Esophagus squamous epithelium (tissue), 5 donors: ENCODE data around the gene OSBPL10. TPM values are rescaled to one million over a fixed set of nuclear protein-coding genes. Genes with fewer than 3 reads are reported as not detected.

ENCODE experiments used
- DNase-seq: peaks from one replicate; lab custom pipeline; 2025; lab: John Stamatoyannopoulos, UW
- H3K27ac ChIP-seq, 4 donors: fragments of 200-600 bp; sonication (generic); one replicate each; pipeline ENCODE4 v1.5.1; 2016 to 2019; ENCODE audit warnings: mild to moderate bottlenecking in 1 of 4
- H3K27me3 ChIP-seq, 4 donors: fragments of 200-600 bp; sonication (generic); 1 replicate in 3 of 4; 2 replicates in 1 of 4; pipeline versions ENCODE4 v1.5.1 to v1.6.0; 2017 to 2021; ENCODE audit warnings: antibody characterized with exemption in 1 of 4
- H3K36me3 ChIP-seq, 3 donors: fragments of 200-600 bp; sonication (generic); one replicate each; pipeline ENCODE4 v1.5.1; 2016 to 2019
- H3K4me1 ChIP-seq, 3 donors: fragments of 200-600 bp; sonication (generic); one replicate each; pipeline ENCODE4 v1.5.1; 2017 to 2019
- H3K4me3 ChIP-seq, 4 donors: fragments of 200-600 bp; sonication (generic); 1 replicate in 3 of 4; 2 replicates in 1 of 4; pipeline ENCODE4 v1.5.1; 2016 to 2019; ENCODE audit warnings: mild to moderate bottlenecking in 2 of 4, moderate library complexity in 1 of 4
- H3K9me3 ChIP-seq, 3 donors: fragments of 200-600 bp; sonication (generic); one replicate each; pipeline ENCODE4 v1.5.1; 2016 to 2019
- POLR2A ChIP-seq, 4 donors: fragments of 450-650 bp; IDR thresholded peaks; one replicate each; pipeline ENCODE4 v1.6.1; 2017; ENCODE audit warnings: antibody characterized with exemption in 4 of 4, mild to moderate bottlenecking in 4 of 4, moderate library complexity in 3 of 4
- WGBS, 2 donors: methylation state at CpG; one replicate each; pipeline ENCODE4 v1.1.5; 2018; 5-methylcytosine and 5-hydroxymethylcytosine counted together
- intact Hi-C: fragments of 100-400 bp; cut with DNase I; formaldehyde crosslinking; loops from one replicate; pipeline ENCODE4 v1.15.0; 2022
- total RNA-seq, 4 donors: library from RNA; depleted of rRNA; stranded (reverse); fragments of >200 nt; gene quantifications; one replicate each; pipeline ENCODE4 v1.1.0, GENCODE V29; 2016
- TF ChIP-seq, protein P1 (sequence below), 6 experiments: fragments of 450-650 bp in 4 of 6; fragments of 200-600 bp in 2 of 6; sonication (generic) in 2 of 6; IDR thresholded peaks; one replicate each; pipeline ENCODE4 v1.5.1; 2016 to 2019; ENCODE audit warnings: antibody characterized with exemption in 6 of 6, mild to moderate bottlenecking in 4 of 6, moderate library complexity in 4 of 6
- donor health status: DM: yes; HTN: yes; CAD: no.

The OSBPL10 gene
- total RNA-seq, 4 donors from 2014 or later, result 13.8 to 65.3 (median 41.0) TPM

DNA sequence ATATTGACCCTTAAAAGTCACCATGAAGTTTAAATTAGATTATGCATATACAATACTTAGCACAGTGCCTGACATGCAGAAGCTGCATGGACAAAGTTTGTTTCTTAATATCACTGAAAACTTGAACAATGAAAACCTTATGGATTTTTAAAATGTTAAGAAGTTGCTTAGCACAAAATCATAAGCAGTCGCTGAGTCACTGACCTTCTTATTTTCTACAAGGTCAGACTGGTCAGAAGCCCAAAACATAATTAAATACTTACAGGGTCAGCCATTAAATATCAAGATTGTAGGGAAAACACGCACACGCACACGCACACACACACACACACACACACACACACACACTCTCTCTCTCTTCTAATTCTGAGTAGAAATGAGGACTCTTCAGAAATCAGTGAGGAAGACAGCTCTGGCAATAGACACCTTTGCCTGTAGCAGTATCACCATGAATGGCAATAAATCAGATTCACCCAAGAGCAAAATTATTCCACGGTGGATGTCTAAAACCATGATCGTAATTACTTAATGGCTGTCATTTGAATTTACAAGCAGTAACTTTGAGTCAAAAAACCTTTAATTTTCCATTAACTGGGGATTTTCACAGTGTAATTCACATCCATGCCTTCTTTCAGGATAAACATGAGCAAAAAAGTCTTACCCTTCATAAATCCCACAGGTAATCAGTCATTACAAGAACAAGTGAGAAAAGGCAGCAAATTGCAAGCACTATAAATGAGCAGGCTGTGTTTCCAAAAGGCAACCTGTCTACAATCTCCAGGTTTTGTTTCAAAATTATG lies 147.5 kb downstream of the OSBPL10 start:
- TF ChIP-seq, protein P1, sequence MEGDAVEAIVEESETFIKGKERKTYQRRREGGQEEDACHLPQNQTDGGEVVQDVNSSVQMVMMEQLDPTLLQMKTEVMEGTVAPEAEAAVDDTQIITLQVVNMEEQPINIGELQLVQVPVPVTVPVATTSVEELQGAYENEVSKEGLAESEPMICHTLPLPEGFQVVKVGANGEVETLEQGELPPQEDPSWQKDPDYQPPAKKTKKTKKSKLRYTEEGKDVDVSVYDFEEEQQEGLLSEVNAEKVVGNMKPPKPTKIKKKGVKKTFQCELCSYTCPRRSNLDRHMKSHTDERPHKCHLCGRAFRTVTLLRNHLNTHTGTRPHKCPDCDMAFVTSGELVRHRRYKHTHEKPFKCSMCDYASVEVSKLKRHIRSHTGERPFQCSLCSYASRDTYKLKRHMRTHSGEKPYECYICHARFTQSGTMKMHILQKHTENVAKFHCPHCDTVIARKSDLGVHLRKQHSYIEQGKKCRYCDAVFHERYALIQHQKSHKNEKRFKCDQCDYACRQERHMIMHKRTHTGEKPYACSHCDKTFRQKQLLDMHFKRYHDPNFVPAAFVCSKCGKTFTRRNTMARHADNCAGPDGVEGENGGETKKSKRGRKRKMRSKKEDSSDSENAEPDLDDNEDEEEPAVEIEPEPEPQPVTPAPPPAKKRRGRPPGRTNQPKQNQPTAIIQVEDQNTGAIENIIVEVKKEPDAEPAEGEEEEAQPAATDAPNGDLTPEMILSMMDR (IDR thresholded peaks at IDR 0.05), result no peak
- TF ChIP-seq POLR2A (IDR thresholded peaks at IDR 0.05), result no peak
- peaks cover 0 to 10% (median 3%) of the 10 kb centered on the region in 3 donors for H3K4me1 ChIP-seq

GRCh38 chr3:31832551-31832950 lies 148.5 kb downstream of the OSBPL10 start:
- no peak for DNase-seq
- TF ChIP-seq, protein P1 (IDR thresholded peaks at IDR 0.05), result no peak
- no peak for TF ChIP-seq POLR2A (IDR thresholded peaks at IDR 0.05)
- H3K4me3 ChIP-seq, result no peak overlapping the region
- no peaks in the 10 kb centered on the region for H3K9me3 ChIP-seq
- peaks cover 0 to 14% (median 0%) of the 10 kb centered on the region in 3 donors for H3K36me3 ChIP-seq
- WGBS, 2 donors, result 81 to 82% methylated on average over 5 of the region's 5 CpGs
- no peak overlapping the region for H3K27ac ChIP-seq
- intact Hi-C loops, result no loop called here
- H3K4me1 ChIP-seq, result peaks cover 0 to 10% (median 3%) of the 10 kb centered on the region in 3 donors
- no peaks in the 10 kb centered on the region for H3K27me3 ChIP-seq

More for the DNA sequence above, 147.5 kb downstream of the OSBPL10 start:
- no peaks in the 10 kb centered on the region for H3K9me3 ChIP-seq
- WGBS, 2 donors, result 66 to 84% methylated on average over 6 of the region's 6 CpGs
- DNase-seq, result no peak
- H3K27me3 ChIP-seq, result no peaks in the 10 kb centered on the region
- intact Hi-C loops, result no loop called here
- H3K27ac ChIP-seq, result no peak overlapping the region
- peaks cover 0 to 14% (median 0%) of the 10 kb centered on the region in 3 donors for H3K36me3 ChIP-seq
- no peak overlapping the region for H3K4me3 ChIP-seq

- intact Hi-C loops, result no loop called here
- Histone ChIP-seq H3K27ac (no peak overlapping the region), H3K4me1 (peaks cover 0 to 7% (median 3%) of the 10 kb centered on the region in 3 donors), H3K9me3 (no peaks in the 10 kb centered on the region), H3K36me3 (peaks cover 0 to 20% (median 0%) of the 10 kb centered on the region in 3 donors), H3K4me3 (no peak overlapping the region), H3K27me3 (no peaks in the 10 kb centered on the region)
- TF ChIP-seq, protein P1 (IDR thresholded peaks at IDR 0.05), result no peak
- no peak for TF ChIP-seq POLR2A (IDR thresholded peaks at IDR 0.05)
- WGBS, 2 donors, result 71 to 80% methylated on average over 4 of the region's 4 CpGs
- no peak for DNase-seq
These were observed 149.5 kb downstream of the OSBPL10 start for GRCh38 chr3:31831591-31831990.

DNA sequence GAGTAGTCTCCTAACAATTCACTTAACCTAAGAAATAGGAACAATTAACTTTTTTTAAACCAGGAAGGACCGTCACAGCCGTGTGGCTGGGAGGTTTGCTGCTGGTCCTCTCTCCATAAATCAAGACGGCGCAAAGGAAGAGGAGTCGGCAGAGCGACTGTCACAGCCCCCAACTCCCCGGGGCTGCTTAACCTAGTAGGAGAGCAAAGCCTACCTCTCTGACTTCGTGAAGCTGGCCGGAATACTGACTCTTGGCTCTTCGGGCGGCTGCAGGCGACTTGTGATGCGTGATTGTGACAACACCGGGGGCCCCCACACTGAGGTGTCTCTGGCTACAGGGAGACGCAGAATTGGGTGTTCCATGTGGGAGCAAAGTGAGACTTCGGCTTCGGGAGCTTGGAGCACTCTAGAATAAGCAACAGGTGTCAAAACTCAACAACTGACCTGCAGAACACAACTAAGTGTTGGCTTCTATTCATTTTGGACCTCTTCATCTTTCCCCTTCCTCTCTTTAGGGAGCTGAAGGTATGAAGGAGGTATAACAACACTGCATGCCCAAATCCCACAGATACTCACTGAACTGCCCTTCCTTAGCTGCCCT lies 151.1 kb downstream of the OSBPL10 start:
- no peaks in the 10 kb centered on the region for H3K4me1 ChIP-seq
- DNase-seq, result no peak
- no peak overlapping the region for H3K4me3 ChIP-seq
- no peak for TF ChIP-seq POLR2A (IDR thresholded peaks at IDR 0.05)
- TF ChIP-seq, protein P1 (IDR thresholded peaks at IDR 0.05), result no peak
- no peak overlapping the region for H3K27ac ChIP-seq
- H3K36me3 ChIP-seq, result peaks cover 0 to 25% (median 0%) of the 10 kb centered on the region in 3 donors
- intact Hi-C loops, result no loop called here
- 93% methylated on average over 14 to 17 of the region's 17 CpGs for WGBS, 2 donors
- H3K27me3 ChIP-seq, result no peaks in the 10 kb centered on the region
- no peaks in the 10 kb centered on the region for H3K9me3 ChIP-seq

DNA sequence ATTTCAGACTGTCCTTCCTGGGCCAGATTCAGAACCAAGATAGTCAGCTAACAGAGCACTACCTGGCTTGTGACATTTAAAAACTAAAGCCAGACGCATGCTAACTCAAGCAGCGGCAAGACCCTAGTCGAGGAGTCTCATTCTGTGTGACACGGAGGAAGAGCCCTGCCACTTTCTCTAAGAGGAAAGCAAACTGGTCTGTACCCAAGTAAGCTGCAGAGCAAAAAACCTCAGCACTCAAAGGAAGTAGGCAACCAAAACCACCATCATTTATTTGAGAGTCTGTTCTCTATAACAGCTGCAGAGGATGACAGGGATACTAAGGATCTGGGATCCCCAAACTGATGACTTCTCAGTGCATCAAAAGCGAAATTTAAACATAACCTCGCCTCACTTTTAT lies 152.1 kb downstream of the OSBPL10 start:
- no peaks in the 10 kb centered on the region for H3K27me3 ChIP-seq
- no peak for TF ChIP-seq POLR2A (IDR thresholded peaks at IDR 0.05)
- WGBS, 2 donors, result 84 to 94% methylated on average over 6 of the region's 6 CpGs

More for the DNA sequence above, 152.1 kb downstream of the OSBPL10 start:
- Histone ChIP-seq H3K27ac (no peak overlapping the region), H3K9me3 (no peaks in the 10 kb centered on the region), H3K4me1 (no peaks in the 10 kb centered on the region), H3K4me3 (no peak overlapping the region), H3K36me3 (peaks cover 0 to 34% (median 0%) of the 10 kb centered on the region in 3 donors)
- intact Hi-C loops, result no loop called here
- no peak for DNase-seq
